WTC11 (cell line): ENCODE measurements around the gene LRMDA. TPM values are rescaled to one million over a fixed set of nuclear protein-coding genes. Genes with fewer than 3 reads are reported as not detected.

Experiments used
- ATAC-seq: fragments of 200-7000 bp; cut with Tn5 transposase; 2 replicates; pipeline ENCODE4 v1.10.0; 2021; ENCODE audit warnings: mild to moderate bottlenecking, moderate library complexity
- CTCF ChIA-PET: fragments of 300-600 bp; sonication (Branson Sonifier 250); formaldehyde crosslinking; loops from one replicate; lab custom pipeline; 2021; ENCODE audit warnings: antibody characterized with exemption; lab: Charles Lee
- POLR2A ChIA-PET: fragments of 350-600 bp; sonication (Branson Sonifier 250); formaldehyde crosslinking; loops from one replicate; lab custom pipeline; 2021; ENCODE audit warnings: antibody characterized with exemption; lab: Charles Lee
- DNase-seq: peaks from one replicate; pipeline ENCODE4 v3.0.0; 2021; ENCODE audit warnings: low spot score
- H3K27ac Mint-ChIP-seq: 2 replicates; pipeline ENCODE4 v1.8.0; 2021; ENCODE audit warnings: mixed read lengths
- H3K27me3 Mint-ChIP-seq: 2 replicates; pipeline ENCODE4 v1.8.0; 2021; ENCODE audit warnings: low read depth, mild to moderate bottlenecking, moderate library complexity, mixed read lengths
- H3K36me3 Mint-ChIP-seq: 2 replicates; pipeline ENCODE4 v1.8.0; 2021; ENCODE audit warnings: mixed read lengths
- H3K4me1 Mint-ChIP-seq: 2 replicates; pipeline ENCODE4 v1.8.0; 2022; ENCODE audit warnings: mixed read lengths
- H3K4me3 Mint-ChIP-seq: 2 replicates; pipeline ENCODE4 v1.8.0; 2021; ENCODE audit warnings: mild to moderate bottlenecking, moderate library complexity, mixed read lengths
- H3K9me3 Mint-ChIP-seq: 2 replicates; pipeline ENCODE4 v1.8.0; 2021; ENCODE audit warnings: mixed read lengths
- CTCF ChIP-seq: fragments of 200-600 bp; IDR thresholded peaks from 2 replicates; pipeline ENCODE4 v1.8.0; 2022; ENCODE audit warnings: antibody characterized with exemption
- E2F5 ChIP-seq: sonication (generic); formaldehyde crosslinking; IDR thresholded peaks from 2 replicates; pipeline ENCODE4 v1.8.1; 2022; ENCODE audit warnings: mild to moderate bottlenecking, moderate library complexity, missing genetic modification reagents
- EMX1 ChIP-seq: fragments of 250-450 bp; sonication (Bioruptor Pico); IDR thresholded peaks from 2 replicates; pipeline ENCODE4 v1.8.0; 2021; ENCODE audit warnings: mild to moderate bottlenecking
- FOXP4 ChIP-seq: sonication (generic); formaldehyde crosslinking; IDR thresholded peaks from 2 replicates; pipeline ENCODE4 v1.8.0; 2022; ENCODE audit warnings: mild to moderate bottlenecking, missing genetic modification reagents
- GTF2I ChIP-seq: fragments of 250-450 bp; sonication (Bioruptor Pico); conservative IDR thresholded peaks from 2 replicates; pipeline ENCODE4 v1.4.0; 2021; ENCODE audit warnings: mild to moderate bottlenecking
- HMGA2 ChIP-seq: fragments of 250-450 bp; sonication (Bioruptor Pico); IDR thresholded peaks from 2 replicates; pipeline ENCODE4 v1.4.0; 2021; ENCODE audit warnings: mild to moderate bottlenecking, moderate library complexity
- HMGXB4 ChIP-seq: sonication (generic); formaldehyde crosslinking; IDR thresholded peaks from 2 replicates; pipeline ENCODE4 v1.8.1; 2023; ENCODE audit warnings: mild to moderate bottlenecking, moderate library complexity, missing genetic modification reagents
- NFATC4 ChIP-seq: fragments of 250-450 bp; sonication (Bioruptor Pico); IDR thresholded peaks from 2 replicates; pipeline ENCODE4 v1.9.0; 2021; ENCODE audit warnings: mild to moderate bottlenecking
- NFE2L1 ChIP-seq: sonication (generic); formaldehyde crosslinking; IDR thresholded peaks from 2 replicates; pipeline ENCODE4 v1.8.1; 2023; ENCODE audit warnings: missing genetic modification reagents
- NFYB ChIP-seq: sonication (generic); formaldehyde crosslinking; conservative IDR thresholded peaks from 2 replicates; pipeline ENCODE4 v1.8.0; 2022; ENCODE audit warnings: low read depth, missing genetic modification reagents
- SMAD3 ChIP-seq: sonication (generic); formaldehyde crosslinking; IDR thresholded peaks from 2 replicates; pipeline ENCODE4 v1.8.0; 2022; ENCODE audit warnings: missing genetic modification reagents, mild to moderate bottlenecking, borderline replicate concordance
- SOX15 ChIP-seq: fragments of 250-450 bp; sonication (Bioruptor Pico); IDR thresholded peaks from 2 replicates; pipeline ENCODE4 v1.9.0; 2021; ENCODE audit warnings: mild to moderate bottlenecking
- TEAD4 ChIP-seq: sonication (generic); formaldehyde crosslinking; IDR thresholded peaks from 2 replicates; pipeline ENCODE4 v1.8.0; 2022; ENCODE audit warnings: mild to moderate bottlenecking, missing genetic modification reagents
- TP53 ChIP-seq: sonication (generic); formaldehyde crosslinking; IDR thresholded peaks from 2 replicates; pipeline ENCODE4 v1.8.1; 2023; ENCODE audit warnings: mild to moderate bottlenecking, missing genetic modification reagents
- USF2 ChIP-seq: sonication (generic); formaldehyde crosslinking; IDR thresholded peaks from 2 replicates; pipeline ENCODE4 v1.8.1; 2023; ENCODE audit warnings: mild to moderate bottlenecking, missing genetic modification reagents, moderate library complexity
- ZMAT4 ChIP-seq: fragments of 250-450 bp; sonication (Bioruptor Pico); IDR thresholded peaks from 2 replicates; pipeline ENCODE4 v1.9.0; 2021; ENCODE audit warnings: mild to moderate bottlenecking
- ZNF219 ChIP-seq: sonication (generic); formaldehyde crosslinking; IDR thresholded peaks from 2 replicates; pipeline ENCODE4 v1.8.0; 2023; ENCODE audit warnings: missing genetic modification reagents, mild to moderate bottlenecking, borderline replicate concordance
- ZNF232 ChIP-seq: sonication (generic); formaldehyde crosslinking; IDR thresholded peaks from 2 replicates; pipeline ENCODE4 v1.8.0; 2022; ENCODE audit warnings: mild to moderate bottlenecking, missing genetic modification reagents
- ZNF263 ChIP-seq: sonication (generic); formaldehyde crosslinking; IDR thresholded peaks from 2 replicates; pipeline ENCODE4 v1.8.1; 2022; ENCODE audit warnings: low read depth, mild to moderate bottlenecking, moderate library complexity, missing genetic modification reagents
- ZNF423 ChIP-seq: fragments of 250-450 bp; sonication (Bioruptor Pico); IDR thresholded peaks from 2 replicates; pipeline ENCODE4 v2.1.2; 2022; ENCODE audit warnings: mild to moderate bottlenecking, moderate library complexity
- ZNF512 ChIP-seq: sonication (generic); formaldehyde crosslinking; IDR thresholded peaks from 2 replicates; pipeline ENCODE4 v1.8.1; 2022; ENCODE audit warnings: missing genetic modification reagents, borderline replicate concordance
- ZSCAN18 ChIP-seq: fragments of 250-450 bp; sonication (Bioruptor Pico); IDR thresholded peaks from 2 replicates; pipeline ENCODE4 v2.1.2; 2022; ENCODE audit warnings: mild to moderate bottlenecking, moderate library complexity
- total RNA-seq: library from RNA; stranded (reverse); gene quantifications from 3 replicates; pipeline ENCODE4 v1.2.3, GENCODE V29; 2021
- TF ChIP-seq, protein P1 (sequence below): sonication (generic); formaldehyde crosslinking; IDR thresholded peaks from 2 replicates; pipeline ENCODE4 v1.8.1; 2022; ENCODE audit warnings: low read depth, missing genetic modification reagents, borderline replicate concordance

The LRMDA gene
- total RNA-seq, 1 experiment from 2014 or later = 0.92 TPM

GRCh38 chr10:76347832-76348231 lies 916.4 kb downstream of the LRMDA start:
- no peak overlapping the region for H3K27ac Mint-ChIP-seq
- H3K9me3 Mint-ChIP-seq = peaks cover 7% of the 10 kb centered on the region; the same call in 1 of the 2 replicates
- H3K4me3 Mint-ChIP-seq = no peak overlapping the region
- TF ChIP-seq NFYB (no peak), TEAD4 (CRISPR knock-in tag) (no peak), ZNF423 (CRISPR knock-in tag) (no peak), NFATC4 (no peak), EMX1 (no peak), ZNF512 (CRISPR knock-in tag) (no peak)
- ATAC-seq (no peak), DNase-seq (no peak)
- POLR2A ChIA-PET = no interaction called here
- CTCF ChIA-PET = no interaction called here
- no peaks in the 10 kb centered on the region for H3K27me3 Mint-ChIP-seq
- H3K4me1 Mint-ChIP-seq = no peaks in the 10 kb centered on the region
- H3K36me3 Mint-ChIP-seq = peaks cover 4% of the 10 kb centered on the region; the same call in 1 of the 2 replicates

- Mint-ChIP-seq H3K27ac (no peak overlapping the region), H3K36me3 (no peaks in the 10 kb centered on the region), H3K4me1 (peaks cover 9% of the 10 kb centered on the region), H3K4me3 (no peak overlapping the region), H3K27me3 (peaks cover 3% of the 10 kb centered on the region; the same call in 1 of the 2 replicates), H3K9me3 (no peaks in the 10 kb centered on the region)
- ChIA-PET POLR2A (no interaction called here), CTCF (interaction anchor here (1.4 kb wide), 1 partner anchor 281 kb away, joined by 4 read pairs; no protein-coding TSS in a partner anchor)
- ATAC-seq = no peak
- DNase-seq = no peak
- TF ChIP-seq SOX15 (CRISPR knock-in tag) = no peak
- TF ChIP-seq FOXP4 (CRISPR knock-in tag) = no peak
- no peak for TF ChIP-seq E2F5 (CRISPR knock-in tag)
- no peak for TF ChIP-seq HMGXB4 (CRISPR knock-in tag)
- no peak for TF ChIP-seq TP53 (CRISPR knock-in tag)
- no peak for TF ChIP-seq CTCF
- TF ChIP-seq NFE2L1 = no peak
- no peak for TF ChIP-seq USF2 (CRISPR knock-in tag)
- TF ChIP-seq HMGA2 (CRISPR knock-in tag) = no peak
- no peak for TF ChIP-seq GTF2I
- TF ChIP-seq SMAD3 (CRISPR knock-in tag) = no peak
- TF ChIP-seq ZMAT4 (CRISPR knock-in tag) = no peak
- TF ChIP-seq, protein P1, sequence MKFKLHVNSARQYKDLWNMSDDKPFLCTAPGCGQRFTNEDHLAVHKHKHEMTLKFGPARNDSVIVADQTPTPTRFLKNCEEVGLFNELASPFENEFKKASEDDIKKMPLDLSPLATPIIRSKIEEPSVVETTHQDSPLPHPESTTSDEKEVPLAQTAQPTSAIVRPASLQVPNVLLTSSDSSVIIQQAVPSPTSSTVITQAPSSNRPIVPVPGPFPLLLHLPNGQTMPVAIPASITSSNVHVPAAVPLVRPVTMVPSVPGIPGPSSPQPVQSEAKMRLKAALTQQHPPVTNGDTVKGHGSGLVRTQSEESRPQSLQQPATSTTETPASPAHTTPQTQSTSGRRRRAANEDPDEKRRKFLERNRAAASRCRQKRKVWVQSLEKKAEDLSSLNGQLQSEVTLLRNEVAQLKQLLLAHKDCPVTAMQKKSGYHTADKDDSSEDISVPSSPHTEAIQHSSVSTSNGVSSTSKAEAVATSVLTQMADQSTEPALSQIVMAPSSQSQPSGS (CRISPR knock-in tag) = no peak
- no peak for TF ChIP-seq ZNF263
- no peak for TF ChIP-seq ZNF232 (CRISPR knock-in tag)
- no peak for TF ChIP-seq ZNF219 (CRISPR knock-in tag)
- no peak for TF ChIP-seq ZSCAN18 (CRISPR knock-in tag)
Observed at GRCh38 chr10:76350583-76350982, 919.2 kb downstream of the LRMDA start.
